Measurements from ENCODE around the gene LCN6. TPM values are rescaled to one million over a fixed set of nuclear protein-coding genes. Genes with fewer than 3 reads are reported as not detected.

Gene LCN6
- polyA plus RNA-seq, 1 donor (not counting 4 experiments of a cell fraction or from before 2014, with no cell fraction given), result not detected

DNA sequence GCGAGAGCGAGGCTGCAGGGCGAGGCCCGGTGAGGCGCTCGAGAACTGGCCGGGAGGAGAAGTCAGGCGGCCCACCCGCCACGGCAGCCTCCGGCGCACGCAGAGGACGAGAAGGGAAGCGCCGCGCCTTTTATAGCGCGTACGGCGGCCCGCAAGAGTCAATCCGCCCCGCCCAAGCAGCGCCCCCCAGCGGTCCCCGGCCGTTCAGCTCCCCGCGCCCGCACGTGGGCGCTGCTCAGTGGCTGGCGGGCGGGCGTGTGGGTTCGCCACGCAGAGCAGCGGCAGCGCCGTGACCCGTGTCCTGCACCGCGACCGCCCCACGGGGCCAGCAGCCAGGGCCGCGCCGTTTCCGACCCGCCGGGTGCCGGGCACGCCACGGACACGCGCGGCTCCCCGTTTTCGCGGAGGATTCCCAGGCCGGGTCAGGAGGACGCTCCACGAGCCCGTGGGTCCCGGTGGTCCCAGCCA, 20.2 kb downstream of the LCN6 start:
- Histone ChIP-seq H3K4me2 (ENCODE audit: control insufficient read depth, extremely low read depth, insufficient read depth, low read depth, low read length) (peak overlapping the region; percentile 93), H3K79me2 (ENCODE audit: control insufficient read depth, insufficient read depth, low read length) (peaks cover 43% of the 10 kb centered on the region), H3K27ac (ENCODE audit: control insufficient read depth, insufficient read depth, low read length) (peak overlapping the region; percentile 67), H3K36me3 (ENCODE audit: control insufficient read depth in 2 of 2, extremely low read depth in 1 of 2, insufficient read depth in 2 of 2, low read length in 2 of 2) (peaks cover 25 to 26% of the 10 kb centered on the region in 2 experiments), H4K20me1 (ENCODE audit: control insufficient read depth, extremely low read depth, insufficient read depth, low read length) (peaks cover 34% of the 10 kb centered on the region), H3K27me3 (ENCODE audit: control insufficient read depth, extremely low read depth, insufficient read depth, low read length) (no peaks in the 10 kb centered on the region), H2AFZ (ENCODE audit: control insufficient read depth, low read length) (peak overlapping the region; percentile 81), H3K4me3 (ENCODE audit: control insufficient read depth in 2 of 3, extremely low read depth in 1 of 3, insufficient read depth in 2 of 3, low read depth in 1 of 3, low read length in 3 of 3) (peak overlapping the region; percentile 65 to 97 (median 87)), H3K9me1 (ENCODE audit: control insufficient read depth, extremely low read depth, insufficient read depth, low read length) (no peaks in the 10 kb centered on the region), H3K4me1 (ENCODE audit: control insufficient read depth, extremely low read depth, insufficient read depth, low read length) (peaks cover 25% of the 10 kb centered on the region), H3K9me3 (ENCODE audit: control insufficient read depth, low read depth, low read length) (no peaks in the 10 kb centered on the region), H3K9ac (ENCODE audit: control insufficient read depth, extremely low read depth, insufficient read depth, low read length) (peak overlapping the region; percentile 90)
- dilution Hi-C loops (cut with MboI; ENCODE audit: extremely low pct_ligation_motif_present, low sequenced_read_pairs), result no loop called here
- DNase-seq (ENCODE audit: low read depth, low spot score) (peak; percentile 60), FAIRE-seq (no peak)
- TF ChIP-seq, protein P1, sequence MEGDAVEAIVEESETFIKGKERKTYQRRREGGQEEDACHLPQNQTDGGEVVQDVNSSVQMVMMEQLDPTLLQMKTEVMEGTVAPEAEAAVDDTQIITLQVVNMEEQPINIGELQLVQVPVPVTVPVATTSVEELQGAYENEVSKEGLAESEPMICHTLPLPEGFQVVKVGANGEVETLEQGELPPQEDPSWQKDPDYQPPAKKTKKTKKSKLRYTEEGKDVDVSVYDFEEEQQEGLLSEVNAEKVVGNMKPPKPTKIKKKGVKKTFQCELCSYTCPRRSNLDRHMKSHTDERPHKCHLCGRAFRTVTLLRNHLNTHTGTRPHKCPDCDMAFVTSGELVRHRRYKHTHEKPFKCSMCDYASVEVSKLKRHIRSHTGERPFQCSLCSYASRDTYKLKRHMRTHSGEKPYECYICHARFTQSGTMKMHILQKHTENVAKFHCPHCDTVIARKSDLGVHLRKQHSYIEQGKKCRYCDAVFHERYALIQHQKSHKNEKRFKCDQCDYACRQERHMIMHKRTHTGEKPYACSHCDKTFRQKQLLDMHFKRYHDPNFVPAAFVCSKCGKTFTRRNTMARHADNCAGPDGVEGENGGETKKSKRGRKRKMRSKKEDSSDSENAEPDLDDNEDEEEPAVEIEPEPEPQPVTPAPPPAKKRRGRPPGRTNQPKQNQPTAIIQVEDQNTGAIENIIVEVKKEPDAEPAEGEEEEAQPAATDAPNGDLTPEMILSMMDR (optimal IDR thresholded peaks at IDR 0.05 in 1 of 3, IDR thresholded peaks at IDR 0.05 in 1 of 3, conservative IDR thresholded peaks at IDR 0.05 in 1 of 3; ENCODE audit: extremely low read depth in 1 of 3, insufficient read depth in 2 of 3, low read length in 3 of 3), result peak in 2 of 3 experiments; percentile 60 to 94
- TF ChIP-seq EZH2 (IDR thresholded peaks at IDR 0.05; ENCODE audit: low read length), result no peak

DNA sequence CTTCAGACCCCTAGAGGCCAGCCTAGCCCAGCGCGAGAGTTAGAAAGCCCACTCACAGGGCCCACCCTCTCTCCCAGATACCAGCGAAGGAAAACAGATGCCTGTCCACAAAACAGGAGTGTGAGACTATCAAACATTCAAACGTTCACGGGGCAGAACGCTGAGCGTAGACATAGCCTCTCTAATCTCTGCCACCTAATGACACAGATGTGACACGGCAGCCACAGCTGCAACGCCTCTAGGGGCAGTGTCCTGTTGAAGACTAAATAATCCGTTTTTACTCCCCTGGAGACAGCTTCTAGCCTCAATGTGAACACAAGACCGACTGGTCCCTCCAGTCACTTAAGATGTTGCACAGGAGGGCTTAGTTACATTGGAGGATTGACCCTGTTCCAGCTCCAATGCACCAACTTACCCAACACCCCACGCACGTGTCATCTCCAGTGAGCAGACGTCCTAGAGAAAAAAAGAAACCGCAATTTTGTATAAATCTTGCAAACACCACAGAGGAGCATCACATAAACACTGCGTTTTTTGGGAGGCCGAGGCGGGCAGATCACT, 21.6 kb downstream of the LCN6 start:
- Histone ChIP-seq H3K27ac (ENCODE audit: control insufficient read depth, insufficient read depth, low read length) (peak overlapping the region; percentile 67), H3K36me3 (ENCODE audit: control insufficient read depth in 2 of 2, extremely low read depth in 1 of 2, insufficient read depth in 2 of 2, low read length in 2 of 2) (peaks cover 27 to 33% of the 10 kb centered on the region in 2 experiments)

More for the DNA sequence above, 21.6 kb downstream of the LCN6 start:
- no peak overlapping the region for H2AFZ ChIP-seq (ENCODE audit: control insufficient read depth, low read length)
- FAIRE-seq (peak; percentile 20), DNase-seq (ENCODE audit: low read depth, low spot score) (no peak)
- peak overlapping the region; percentile 100 for H3K4me2 ChIP-seq (ENCODE audit: control insufficient read depth, extremely low read depth, insufficient read depth, low read depth, low read length)
- peaks cover 47% of the 10 kb centered on the region for H4K20me1 ChIP-seq (ENCODE audit: control insufficient read depth, extremely low read depth, insufficient read depth, low read length)
- no peak for TF ChIP-seq EZH2 (IDR thresholded peaks at IDR 0.05; ENCODE audit: low read length)
- TF ChIP-seq, protein P1 (optimal IDR thresholded peaks at IDR 0.05 in 1 of 3, IDR thresholded peaks at IDR 0.05 in 1 of 3, conservative IDR thresholded peaks at IDR 0.05 in 1 of 3; ENCODE audit: extremely low read depth in 1 of 3, insufficient read depth in 2 of 3, low read length in 3 of 3), result peak in 2 of 3 experiments; percentile 43 to 67
- H3K9me1 ChIP-seq (ENCODE audit: control insufficient read depth, extremely low read depth, insufficient read depth, low read length), result peaks cover 3% of the 10 kb centered on the region
- dilution Hi-C loops (cut with MboI; ENCODE audit: extremely low pct_ligation_motif_present, low sequenced_read_pairs), result no loop called here
- peak overlapping the region; percentile 65 to 97 (median 87) for H3K4me3 ChIP-seq (ENCODE audit: control insufficient read depth in 2 of 3, extremely low read depth in 1 of 3, insufficient read depth in 2 of 3, low read depth in 1 of 3, low read length in 3 of 3)
- H3K9me3 ChIP-seq (ENCODE audit: control insufficient read depth, low read depth, low read length), result no peaks in the 10 kb centered on the region
- H3K27me3 ChIP-seq (ENCODE audit: control insufficient read depth, extremely low read depth, insufficient read depth, low read length), result no peaks in the 10 kb centered on the region
- H3K79me2 ChIP-seq (ENCODE audit: control insufficient read depth, insufficient read depth, low read length), result peaks cover 43% of the 10 kb centered on the region
- peaks cover 33% of the 10 kb centered on the region for H3K4me1 ChIP-seq (ENCODE audit: control insufficient read depth, extremely low read depth, insufficient read depth, low read length)
- peak overlapping the region; percentile 90 for H3K9ac ChIP-seq (ENCODE audit: control insufficient read depth, extremely low read depth, insufficient read depth, low read length)
